DND-41 (cell line): ENCODE results near the gene NEURL1.

Source experiments
- CTCF ChIP-seq: IDR thresholded peaks from 2 replicates; pipeline ENCODE4 v1.5.1; 2012; ENCODE audit warnings: borderline replicate concordance, low read length, moderate library complexity, mild to moderate bottlenecking; ENCODE audit not compliant: poor library complexity, severe bottlenecking; ENCODE audit errors: extremely low read depth
- EZH2 ChIP-seq: IDR thresholded peaks from 3 replicates; pipeline ENCODE4 v1.6.1; 2012; ENCODE audit warnings: borderline replicate concordance, low read depth, mild to moderate bottlenecking, moderate library complexity, low read length, inconsistent platforms; ENCODE audit not compliant: severe bottlenecking

DNA sequence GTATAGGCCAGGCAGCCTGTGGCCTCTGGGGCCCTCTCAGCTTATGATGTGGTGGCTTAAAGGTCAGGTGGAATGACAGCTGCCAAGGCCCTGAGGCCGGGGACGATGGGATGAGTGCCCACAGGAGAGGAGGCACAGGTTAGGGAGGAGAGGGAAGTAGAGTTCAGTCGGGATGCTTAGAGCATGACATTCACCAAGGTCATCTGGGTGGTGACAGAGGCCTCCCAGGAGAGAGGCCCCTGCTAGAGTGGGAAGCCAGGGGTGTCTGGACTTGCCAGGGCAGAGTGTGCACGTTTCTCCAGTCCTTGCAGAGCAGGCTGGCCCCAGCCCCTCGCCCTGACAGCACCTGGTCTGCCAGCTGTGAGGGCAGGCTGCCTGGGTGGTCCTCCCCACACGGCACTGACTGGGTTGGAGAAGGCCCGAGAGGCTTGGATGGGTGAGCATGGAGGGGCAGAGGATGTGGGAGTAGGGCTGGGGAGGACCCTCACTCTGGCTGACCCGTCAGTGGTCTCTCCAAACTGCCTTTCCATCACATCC, 36.3 kb upstream of the NEURL1 start:
- no peak for TF ChIP-seq CTCF
- TF ChIP-seq EZH2: no peak
